ENCODE data around the gene TFAP2A. TPM values are rescaled to one million over a fixed set of nuclear protein-coding genes. Genes with fewer than 3 reads are reported as not detected.

Gene TFAP2A
- total RNA-seq (ENCODE audit: insufficient read depth, low replicate concordance) = 20.7 TPM

DNA sequence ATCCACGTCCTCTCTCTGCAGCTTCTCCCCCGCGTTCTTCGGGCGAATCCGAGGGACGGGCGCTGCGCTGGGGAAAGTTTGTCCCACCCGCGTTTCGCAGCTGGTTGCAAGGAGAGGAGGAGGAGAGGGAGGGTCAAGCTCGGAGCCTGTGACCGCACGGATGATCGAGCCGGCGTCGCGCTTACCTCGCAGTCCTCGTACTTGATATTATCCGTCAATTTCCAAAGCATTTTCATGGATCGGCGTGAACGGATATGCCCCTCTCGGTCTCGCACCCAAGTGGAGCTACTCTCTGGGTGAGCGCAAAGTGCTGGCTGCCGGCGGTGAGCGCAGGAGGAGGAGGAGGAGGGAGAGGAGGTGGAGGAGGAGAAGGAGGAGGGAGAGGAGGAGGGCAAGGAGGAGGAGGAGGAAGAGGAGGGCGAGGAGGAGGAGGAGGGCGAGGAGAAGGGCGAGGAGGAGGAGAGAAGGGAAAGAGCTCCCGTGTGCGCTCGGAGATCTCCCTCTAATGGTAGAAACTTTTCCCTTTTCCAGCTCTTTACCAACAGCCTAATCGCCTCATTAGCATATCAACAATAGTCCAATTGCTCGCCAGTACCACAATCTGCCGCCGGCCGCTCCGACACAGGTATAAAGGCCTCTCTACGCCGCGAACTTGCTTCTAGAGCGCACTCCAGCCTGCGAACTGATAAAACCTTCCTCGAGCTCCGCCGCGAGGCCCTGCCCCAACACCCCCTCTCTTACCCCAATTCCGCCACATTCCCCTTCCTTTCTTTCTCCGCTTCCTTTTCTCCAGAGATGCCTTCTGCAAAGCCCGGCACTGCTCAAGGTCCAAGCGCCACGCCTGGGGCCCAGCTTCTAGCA lies at the start of gene TFAP2A:
Gene TFAP2A (minus strand): TSS at position 319 of the 861 bp plus-strand sequence. CDS start 83 bp downstream, at position 236.
- DNase-seq (ENCODE audit: low spot score) = peak; percentile 73

DNA sequence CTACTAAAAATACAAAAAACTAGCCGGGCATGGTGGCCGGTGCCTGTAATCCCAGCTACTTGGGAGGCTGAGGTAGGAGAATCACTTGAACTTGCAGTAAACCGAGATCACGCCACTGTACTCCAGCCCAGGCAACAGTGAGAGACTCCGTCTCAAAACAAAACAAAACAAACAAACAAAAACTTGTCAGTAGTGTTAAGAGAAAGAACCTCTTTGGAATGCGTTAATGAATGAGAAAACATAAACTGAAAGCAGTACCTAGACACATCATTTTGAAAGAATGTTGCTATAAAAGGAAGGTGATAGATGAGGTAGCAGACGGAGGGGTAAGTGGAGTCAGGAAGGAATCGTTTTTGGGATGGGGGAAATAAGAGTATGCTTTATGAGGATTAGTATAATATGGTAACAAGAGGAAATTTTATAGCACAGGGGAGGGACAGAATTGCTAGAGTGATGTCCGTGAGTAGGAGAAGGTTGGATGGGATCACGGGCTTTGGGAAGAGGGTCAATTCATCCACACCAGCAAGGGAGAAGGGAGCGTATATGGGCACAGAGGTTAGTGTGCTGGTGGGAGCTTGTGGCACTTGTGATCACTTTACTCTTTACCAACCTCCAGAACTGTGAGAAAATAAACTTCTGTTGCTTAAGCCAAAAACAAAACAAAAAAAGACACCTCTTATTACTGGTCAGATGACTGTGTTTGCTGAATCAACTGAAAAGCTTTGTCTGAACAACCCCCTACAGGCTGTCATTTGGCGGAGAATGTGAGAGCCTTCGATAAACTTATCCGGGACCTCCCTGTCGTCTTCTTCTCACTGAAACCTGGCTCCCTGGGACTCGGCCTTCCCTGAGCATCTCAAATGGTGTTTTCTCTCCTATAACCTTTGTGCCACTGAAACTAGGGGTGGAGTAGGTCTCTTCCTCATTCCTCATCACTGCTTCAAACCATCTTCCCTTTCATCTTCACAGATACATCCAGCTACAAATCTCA lies 48.9 kb upstream of the TFAP2A start:
- DNase-seq (ENCODE audit: low spot score) = no peak

DNA sequence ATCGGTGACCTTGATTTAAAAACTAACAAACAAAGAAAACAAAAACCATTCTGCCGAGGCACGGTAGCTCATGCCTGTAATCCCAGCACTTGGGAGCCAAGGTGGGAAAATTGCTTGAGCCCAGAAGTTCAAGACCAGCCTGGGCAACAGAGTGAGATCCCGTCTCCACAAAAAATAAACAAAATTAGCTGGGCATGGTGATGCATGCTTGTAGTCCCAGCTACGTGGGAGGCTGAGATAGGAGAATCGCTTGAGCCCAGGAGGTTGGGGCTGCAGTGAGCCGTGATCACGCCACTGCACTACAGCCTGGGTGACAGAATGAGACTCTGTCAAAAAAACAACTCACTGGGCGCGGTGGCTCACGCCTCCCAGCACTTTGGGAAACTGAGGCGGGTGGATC lies 48.2 kb upstream of the TFAP2A start:
- DNase-seq (ENCODE audit: low spot score) = no peak

DNA sequence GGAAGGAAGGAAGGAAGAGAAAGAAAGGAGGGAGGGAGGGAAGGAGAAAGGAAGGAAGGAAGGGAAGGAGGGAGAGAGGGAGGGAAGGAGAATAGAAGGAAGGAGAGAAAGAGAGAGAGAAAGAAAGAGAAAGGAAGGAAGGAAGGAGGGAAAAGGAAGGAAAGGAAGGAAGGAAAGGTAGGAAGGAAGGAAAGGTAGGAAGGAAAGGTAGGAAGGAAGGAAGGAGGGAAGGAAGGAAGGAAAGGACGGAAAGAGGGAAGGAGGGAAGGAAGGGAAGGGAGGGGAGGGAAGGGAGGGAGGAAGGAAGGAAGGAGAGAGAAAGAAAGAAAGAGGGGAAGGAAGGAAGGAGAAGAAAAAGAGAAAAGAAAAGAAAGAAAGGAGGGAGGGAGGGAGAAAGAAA lies 47.0 kb upstream of the TFAP2A start:
- DNase-seq (ENCODE audit: low spot score) = no peak

DNA sequence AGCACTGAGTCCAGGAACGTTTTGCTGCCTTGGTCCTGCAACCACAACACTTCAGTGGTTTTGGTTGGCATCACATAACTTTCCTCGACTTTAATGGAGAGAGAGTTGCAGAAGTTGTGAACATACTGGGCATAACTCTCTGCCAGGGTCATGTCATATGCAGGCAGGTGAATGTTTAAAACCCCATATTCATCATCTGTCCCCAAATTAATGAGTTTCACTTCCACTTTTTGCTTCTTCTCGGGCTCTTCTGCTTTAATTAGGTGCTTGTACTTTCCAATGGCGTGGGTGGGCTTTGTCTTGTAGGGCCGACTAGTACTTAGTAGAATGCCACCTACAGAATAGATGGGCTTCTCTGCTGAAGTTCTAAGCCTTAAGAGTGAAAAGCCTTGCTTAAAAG lies 45.2 kb upstream of the TFAP2A start:
- DNase-seq (ENCODE audit: low spot score) = no peak

DNA sequence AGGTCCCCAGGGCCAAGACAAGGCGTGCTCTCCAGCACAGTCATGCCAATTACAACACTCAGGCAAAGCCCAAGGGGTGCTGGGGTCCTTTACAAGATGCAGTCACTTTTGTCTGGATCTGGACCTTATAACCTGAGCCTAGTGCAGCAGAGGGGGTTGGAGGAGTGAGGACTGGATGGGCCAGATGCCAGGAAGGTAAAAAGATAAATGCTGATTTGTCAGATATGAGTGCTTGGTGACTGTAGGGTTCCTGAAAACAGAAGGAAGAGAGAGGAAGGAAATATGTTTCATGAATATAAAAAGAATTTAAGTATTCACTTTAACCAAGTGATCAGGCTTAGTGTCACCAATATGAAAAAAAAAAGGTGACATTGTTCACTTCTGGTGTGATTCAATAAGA lies 43.4 kb upstream of the TFAP2A start:
- DNase-seq (ENCODE audit: low spot score) = no peak

DNA sequence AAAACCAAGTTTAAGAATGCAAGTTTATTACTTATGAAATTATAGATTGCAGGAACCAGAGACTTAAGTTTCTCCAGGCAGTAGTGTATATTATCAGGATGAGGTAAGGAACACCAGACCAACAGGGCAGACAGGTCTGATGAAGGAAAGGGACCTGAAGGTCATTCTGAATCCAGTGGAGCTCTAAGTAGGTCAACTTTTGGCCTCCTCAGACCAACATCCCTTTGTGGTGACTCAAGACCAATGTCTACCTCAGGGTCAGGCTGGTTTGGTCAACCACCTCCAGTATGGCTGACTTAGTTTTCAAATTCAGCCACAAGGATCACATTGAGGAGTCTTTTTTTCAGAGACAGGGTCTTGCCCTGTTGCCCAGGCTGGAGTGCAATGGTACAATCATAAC lies 38.7 kb upstream of the TFAP2A start:
- DNase-seq (ENCODE audit: low spot score) = no peak

DNA sequence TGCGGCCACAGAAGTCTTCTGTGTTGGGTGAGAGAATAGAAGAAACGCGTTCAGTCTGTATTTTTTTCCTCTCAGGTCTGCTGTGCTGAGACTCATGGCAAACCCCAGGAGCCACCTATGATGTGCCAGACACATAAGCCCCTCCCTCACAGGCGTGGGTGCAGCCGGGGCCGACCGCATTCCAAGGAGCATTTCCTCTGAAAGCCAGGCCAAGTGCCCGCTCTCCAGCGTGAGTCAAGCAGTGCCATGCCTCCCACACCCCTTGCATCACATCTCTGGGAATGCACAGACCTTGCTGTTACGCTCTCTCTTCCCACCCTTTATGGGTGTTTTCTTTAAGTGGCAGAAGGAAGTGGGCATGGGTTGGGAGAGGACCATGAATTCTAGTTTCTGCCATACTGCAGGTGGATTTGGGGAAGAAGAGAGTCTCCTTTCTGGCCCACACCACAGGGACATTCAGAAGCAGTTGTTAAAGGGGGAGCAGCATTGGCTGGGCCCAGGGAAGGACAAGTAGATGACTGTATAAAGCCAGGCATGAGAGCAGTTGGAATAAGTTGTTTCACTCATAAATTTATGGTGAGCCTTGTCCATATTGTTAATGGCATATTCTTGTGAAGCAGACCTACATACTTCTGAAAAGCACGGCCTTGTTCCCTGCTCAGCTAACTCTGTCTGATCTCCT lies 37.1 kb upstream of the TFAP2A start:
- DNase-seq (ENCODE audit: low spot score) = peak; percentile 28

DNA sequence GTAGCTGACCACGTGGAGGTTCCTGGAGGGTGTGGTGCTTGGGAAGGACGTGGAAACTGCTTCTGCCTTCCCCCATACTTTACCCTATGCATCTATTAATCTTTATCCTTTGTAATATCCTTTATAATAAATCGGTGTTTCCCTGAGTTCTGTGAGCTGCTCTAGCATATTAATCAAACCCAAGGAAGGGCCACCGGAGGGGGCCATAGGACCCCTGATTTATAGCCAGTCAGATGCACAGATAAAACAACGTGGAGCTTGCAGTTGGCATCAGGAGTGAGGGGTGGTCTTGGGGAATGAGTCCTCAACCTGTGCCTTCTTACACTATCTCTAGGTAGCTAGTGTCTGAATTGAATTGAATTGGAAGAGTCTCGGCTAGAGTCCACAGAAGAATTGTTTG lies 36.5 kb upstream of the TFAP2A start:
- no peak for DNase-seq (ENCODE audit: low spot score)

DNA sequence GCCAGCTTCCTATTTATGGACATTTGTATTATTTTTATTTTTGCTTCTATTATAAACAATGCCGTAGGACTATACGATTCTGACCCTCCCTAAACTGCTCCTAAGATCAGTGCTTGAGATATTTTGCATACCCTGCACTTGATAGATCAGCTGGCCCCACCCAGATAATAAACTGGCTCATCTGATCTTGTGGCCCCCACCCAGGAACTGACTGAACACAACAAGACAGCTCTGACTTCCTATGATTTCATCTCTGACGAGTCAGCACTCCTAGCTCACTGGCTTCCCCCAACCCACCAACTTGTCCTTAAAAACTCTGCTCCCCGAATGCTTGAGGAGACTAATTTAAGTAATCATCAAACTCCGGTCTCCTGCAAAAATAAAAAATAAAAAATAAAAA lies 34.9 kb upstream of the TFAP2A start:
- DNase-seq (ENCODE audit: low spot score) = no peak

DNA sequence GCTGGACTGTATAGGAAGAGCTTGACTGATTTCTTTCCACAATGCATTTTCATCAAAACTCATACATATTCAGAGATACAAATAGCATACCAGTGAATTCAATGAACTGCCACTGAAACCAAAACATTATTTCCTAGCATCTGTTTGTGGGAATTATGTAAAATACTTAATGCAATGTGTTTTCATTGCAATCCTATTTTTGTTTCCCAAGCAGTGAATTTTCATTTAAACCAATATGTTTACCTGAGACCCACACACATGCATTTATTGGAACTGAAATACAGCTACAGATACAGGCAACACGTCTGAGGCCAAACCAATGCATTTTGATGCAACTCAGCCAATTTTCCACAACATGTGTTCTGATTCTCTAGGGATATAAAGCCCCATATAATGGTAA lies 33.2 kb upstream of the TFAP2A start:
- DNase-seq (ENCODE audit: low spot score) = no peak

DNA sequence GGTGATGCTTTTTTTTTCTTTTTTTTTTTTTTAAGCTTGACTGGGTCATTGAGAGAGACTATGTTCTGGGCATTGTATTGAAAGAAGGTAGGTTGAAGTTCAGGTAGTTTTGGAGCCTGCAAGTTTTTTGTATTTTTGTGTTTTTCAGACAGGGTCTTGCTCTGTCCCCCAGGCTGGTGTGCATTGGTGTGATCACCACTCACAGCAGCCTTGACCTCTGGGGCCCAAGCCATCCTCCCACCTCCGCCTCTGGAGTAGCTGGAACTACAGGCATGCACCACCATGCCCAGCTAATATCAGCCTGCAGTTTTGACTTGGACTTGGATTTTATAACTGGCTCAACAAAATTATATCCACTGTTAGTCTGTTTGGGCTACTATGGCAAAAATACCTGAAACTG lies 31.7 kb upstream of the TFAP2A start:
- DNase-seq (ENCODE audit: low spot score) = no peak

DNA sequence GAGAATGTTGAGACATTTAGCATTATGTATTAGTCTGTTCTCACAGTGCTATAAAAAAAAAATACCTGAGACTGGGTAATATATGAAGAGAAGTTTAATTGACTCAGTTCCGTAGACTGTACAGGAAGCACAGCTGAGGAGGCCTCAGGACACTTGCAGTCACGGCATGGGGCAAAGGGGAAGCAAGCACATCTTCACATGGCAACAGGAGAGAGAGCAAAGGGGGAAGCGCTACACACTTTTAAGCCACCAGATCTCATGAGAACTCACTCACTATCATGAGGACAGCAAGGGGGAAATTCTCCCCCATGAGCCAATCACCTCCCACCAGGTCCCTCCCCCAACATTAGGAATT lies 26.8 kb upstream of the TFAP2A start:
- DNase-seq (ENCODE audit: low spot score) = no peak

DNA sequence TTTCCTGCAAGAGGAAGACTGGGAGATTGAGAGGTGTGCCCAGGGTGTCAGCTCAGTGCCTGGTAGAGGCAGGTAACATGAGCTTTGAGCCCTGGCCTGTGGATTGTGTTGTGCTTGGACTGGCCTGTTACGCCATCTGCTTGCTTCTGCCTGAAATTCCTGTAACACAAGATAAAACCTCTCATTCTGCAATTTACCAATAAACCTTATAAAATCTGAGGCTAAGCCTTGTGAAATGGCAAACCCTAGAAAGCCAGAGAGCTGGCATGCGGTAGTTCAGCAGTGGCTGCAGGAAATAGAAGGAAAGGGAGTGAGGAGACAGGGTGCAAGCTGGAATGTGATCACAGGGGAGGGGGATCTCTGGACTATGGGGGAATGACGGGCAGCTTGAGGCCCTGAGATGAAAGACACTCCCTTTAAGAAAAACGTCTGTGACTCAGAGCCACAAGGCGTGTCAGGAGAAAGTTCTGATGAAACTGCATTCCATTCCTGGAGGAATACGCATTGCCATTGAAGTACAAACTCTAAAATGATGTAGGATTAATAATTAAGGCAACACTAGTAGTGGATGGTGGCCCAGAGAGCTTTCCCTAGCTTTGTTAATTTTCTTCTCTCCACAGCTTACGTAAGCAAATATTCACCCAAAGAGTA lies 26.3 kb upstream of the TFAP2A start:
- peak; percentile 90 for DNase-seq (ENCODE audit: low spot score)

DNA sequence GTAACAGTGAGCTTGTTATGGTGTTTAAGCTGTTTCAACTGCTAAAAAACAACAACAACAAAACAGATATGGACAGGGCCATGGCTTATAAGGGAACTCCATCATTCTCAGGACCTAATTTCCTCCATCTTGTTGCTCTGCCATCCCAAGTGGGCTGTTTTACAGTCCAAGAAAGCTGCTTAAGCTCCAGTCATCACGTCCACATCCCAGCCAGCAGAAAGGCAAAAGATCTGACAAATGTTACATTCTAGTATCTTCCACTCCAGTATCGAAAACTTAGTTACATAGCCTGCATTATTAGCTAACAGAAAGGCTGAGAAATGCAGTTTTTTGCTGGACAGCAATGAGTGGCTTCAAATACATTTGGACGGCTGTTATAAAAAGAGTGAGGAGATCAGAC lies 23.0 kb upstream of the TFAP2A start:
- no peak for DNase-seq (ENCODE audit: low spot score)

DNA sequence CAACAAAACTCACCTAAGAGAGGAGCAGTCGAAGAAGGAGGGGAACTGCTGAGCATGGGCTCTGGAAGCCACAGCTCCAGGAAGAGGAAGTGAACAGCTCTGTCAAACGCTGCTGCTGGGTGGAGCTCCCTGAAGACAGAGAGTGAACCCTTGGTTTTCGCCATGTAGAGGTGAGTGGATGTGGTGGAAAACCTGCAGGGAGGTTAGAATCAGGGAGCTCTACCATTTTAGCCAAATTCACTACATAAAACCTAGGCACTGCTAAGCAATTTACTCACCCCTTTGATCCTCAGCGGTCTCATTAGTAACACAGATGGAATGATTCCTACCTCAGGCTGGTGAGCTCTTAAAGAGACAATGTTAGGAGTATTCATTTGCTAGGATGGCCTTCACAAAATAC lies 19.4 kb upstream of the TFAP2A start:
- DNase-seq (ENCODE audit: low spot score) = no peak

DNA sequence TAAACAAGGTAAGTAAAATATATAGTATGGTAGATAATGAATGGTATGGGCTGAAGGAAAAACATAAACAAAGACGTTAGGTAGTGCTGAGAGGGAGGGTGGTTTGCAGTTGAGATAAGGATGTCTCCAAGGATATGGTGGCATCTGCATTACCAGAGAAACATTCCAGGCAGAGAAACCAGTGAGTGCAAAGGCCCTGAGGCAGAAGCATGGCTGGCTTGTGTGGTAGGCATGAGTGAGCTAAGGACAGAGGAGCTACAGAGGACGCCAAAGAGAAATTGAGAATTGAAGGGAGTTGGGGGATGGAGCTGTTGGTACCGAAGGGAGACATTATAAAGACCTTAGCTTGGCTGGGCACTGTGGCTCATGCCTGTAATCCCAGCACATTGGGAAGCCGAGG lies 18.4 kb upstream of the TFAP2A start:
- DNase-seq (ENCODE audit: low spot score) = no peak

DNA sequence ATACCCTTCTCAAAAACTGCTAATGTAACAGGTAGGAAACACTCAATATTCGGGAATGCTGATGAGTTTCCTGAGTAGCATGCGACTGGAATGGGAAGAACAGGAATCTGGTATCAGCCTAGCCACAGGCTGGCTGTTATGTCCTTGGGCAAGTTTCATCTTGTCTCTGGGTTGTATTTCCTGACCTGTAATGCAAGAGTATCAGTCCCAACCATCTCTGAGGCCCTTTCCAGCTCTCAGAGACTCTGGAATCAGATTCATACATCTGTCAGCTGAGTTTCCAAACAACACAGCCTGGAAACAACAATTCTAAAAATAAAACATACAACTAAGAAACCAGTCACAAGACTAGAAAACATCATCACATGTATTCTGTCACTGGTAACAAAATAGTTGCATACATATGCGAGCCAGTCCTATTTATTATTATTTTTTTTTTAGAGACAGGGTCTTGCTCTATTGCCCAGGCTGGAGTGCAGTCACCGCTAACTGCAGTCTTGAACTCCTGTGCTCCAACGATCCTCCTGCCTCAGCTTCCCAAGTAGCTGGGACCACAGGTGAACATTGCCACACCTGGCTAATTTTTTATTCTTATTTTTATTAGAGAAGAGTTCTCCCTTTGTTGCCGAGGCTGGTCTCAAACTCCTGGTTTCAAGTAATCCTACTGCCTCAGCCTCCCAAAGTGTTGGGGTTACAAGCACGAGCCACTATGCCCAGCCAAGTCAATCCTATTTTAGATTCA lies 16.7 kb upstream of the TFAP2A start:
- no peak for DNase-seq (ENCODE audit: low spot score)

DNA sequence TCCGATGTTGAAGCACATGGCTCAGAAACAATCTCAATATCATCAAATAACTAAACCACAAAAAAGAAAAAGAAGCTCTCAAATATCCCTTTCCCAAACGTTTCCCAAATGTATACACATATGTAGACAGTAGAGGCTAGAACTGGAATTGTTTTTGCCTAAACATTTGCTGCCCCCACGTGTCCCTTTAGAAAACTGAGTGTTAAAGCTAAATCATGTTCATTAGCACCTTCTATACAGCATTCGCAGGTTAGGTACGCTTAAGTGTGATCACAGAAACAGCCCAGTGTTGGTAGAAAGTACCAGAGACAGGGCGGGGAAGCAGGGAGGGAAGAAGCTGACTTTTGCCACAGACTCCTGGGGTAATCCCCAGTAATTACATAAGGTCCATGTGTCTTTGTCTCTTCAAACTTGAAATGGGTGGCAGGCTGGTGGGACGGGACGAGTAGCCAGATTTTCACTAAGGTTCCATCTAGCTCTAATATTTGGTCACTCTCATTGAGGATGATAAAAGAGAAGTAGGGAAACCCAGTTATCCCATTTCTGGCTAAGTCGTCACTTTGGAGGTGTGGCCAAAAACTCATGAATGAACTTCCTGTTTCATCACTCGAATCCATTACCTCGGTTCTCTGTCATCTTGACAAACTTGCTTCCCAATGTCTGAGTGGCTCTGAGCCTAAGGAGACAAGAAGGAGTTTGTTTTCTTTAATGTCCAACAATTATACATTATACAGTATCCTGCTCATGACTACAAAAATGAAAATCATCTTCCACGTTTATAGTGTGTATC lies 15.0 kb upstream of the TFAP2A start:
- peak; percentile 57 for DNase-seq (ENCODE audit: low spot score)

DNA sequence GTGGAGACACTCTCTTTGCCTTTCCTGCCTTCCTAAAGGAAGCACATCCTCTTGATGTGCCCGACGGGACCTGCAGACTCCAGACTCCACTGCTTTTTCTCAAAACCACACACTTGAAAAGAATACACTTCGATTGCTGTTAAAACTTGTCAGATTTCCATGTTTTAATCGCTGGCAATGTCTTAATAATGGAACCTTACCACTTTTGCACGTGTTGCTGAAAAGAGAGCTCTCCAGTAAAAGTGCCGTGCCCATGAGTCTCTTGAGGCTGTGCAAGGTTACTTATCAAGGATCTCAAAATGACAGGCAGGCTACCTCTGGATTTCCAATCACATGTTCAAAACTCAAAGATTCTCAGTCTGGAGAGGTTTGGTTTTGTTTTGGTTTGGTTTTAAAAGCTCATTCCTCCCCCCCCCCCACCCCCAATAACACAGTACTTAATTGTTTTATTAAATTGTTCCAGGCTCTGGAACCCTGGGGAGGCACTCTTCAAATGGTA lies 12.0 kb upstream of the TFAP2A start:
- no peak for DNase-seq (ENCODE audit: low spot score)

Data from umbilical cord (tissue), 2 donors.